Glomerular visceral epithelial cell (primary cell): ENCODE measurements around the gene CCNT2.
"Not testable (repeated sequence)": the region's sequence is repeated elsewhere in the genome, so short reads cannot be mapped to it uniquely, and the experiment has no call there.

Experiments used
- DNase-seq: peaks from one replicate; pipeline ENCODE4 v3.0.0-alpha.2; 2016; ENCODE audit errors: extremely low spot score

CCNT2 gene

GRCh38 chr2:134975281-134976009, 56.8 kb downstream of the CCNT2 start:
- DNase-seq: no peak

GRCh38 chr2:134976074-134976702, 57.6 kb downstream of the CCNT2 start:
- no peak for DNase-seq

GRCh38 chr2:134977104-134977503, 58.5 kb downstream of the CCNT2 start:
- not testable (repeated sequence) for DNase-seq

GRCh38 chr2:134979221-134979620, 60.6 kb downstream of the CCNT2 start:
- no peak for DNase-seq

- DNase-seq: no peak
Measured at GRCh38 chr2:134980639-134981038, 62.0 kb downstream of the CCNT2 start.

- no peak for DNase-seq
Measured at GRCh38 chr2:134982603-134983002, 64.0 kb downstream of the CCNT2 start.

GRCh38 chr2:134985061-134985460, 66.4 kb downstream of the CCNT2 start:
- no peak for DNase-seq

GRCh38 chr2:134988994-134989605, 70.5 kb downstream of the CCNT2 start:
- peak; percentile 40 for DNase-seq

GRCh38 chr2:134999521-134999920, 80.9 kb downstream of the CCNT2 start:
- no peak for DNase-seq

- no peak for DNase-seq
Measured at GRCh38 chr2:135002836-135003235, 84.2 kb downstream of the CCNT2 start.

- peak; percentile 74 for DNase-seq
Measured at GRCh38 chr2:135004005-135004746, 85.6 kb downstream of the CCNT2 start.

GRCh38 chr2:135005753-135006152, 87.1 kb downstream of the CCNT2 start:
- peak; percentile 13 for DNase-seq
